GM19238 (cell line): ENCODE measurements around the gene PRDM16.

Source experiments
- DNase-seq: peaks from one replicate; pipeline ENCODE4 v3.0.0; 2011; ENCODE audit warnings: low spot score; ENCODE audit not compliant: insufficient read length

Gene PRDM16

DNA sequence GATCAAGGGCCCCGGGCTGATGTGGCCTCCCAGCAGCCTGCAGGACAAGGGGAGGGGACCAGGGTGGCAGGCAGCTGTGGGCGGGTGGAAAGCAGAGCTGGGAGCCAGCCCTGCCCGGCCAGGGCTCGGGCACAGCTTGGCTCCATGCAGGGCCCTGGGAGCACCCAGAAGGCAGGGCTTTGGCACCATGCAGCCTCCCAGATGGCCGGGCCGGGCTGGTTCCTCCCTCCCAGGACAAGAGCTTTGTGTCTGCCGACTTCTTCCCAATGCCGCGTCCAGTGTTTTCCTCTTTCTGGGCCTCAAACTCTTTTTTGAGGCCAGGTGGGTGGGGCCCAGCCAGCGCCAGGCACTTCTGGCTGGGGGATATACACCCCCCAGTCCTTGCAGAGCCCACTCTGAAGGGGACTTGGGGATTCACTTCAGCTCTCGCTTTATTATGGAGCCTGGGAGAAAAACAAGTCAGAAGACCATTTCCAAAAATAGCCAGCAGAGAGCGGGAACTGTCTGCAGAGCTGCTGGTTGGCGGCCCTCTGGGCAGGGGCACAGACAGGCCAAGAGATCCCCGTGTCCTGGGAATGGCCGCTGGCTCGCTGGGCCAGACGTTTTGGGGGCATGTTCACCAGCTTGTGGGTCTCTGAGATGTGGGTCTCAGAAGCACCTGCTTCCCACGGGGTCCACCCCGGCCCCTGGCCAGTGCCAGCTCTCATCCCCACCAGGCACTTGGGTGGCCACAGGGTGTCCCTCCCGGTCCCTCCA lies 281.7 kb downstream of the PRDM16 start:
- DNase-seq = no peak

DNA sequence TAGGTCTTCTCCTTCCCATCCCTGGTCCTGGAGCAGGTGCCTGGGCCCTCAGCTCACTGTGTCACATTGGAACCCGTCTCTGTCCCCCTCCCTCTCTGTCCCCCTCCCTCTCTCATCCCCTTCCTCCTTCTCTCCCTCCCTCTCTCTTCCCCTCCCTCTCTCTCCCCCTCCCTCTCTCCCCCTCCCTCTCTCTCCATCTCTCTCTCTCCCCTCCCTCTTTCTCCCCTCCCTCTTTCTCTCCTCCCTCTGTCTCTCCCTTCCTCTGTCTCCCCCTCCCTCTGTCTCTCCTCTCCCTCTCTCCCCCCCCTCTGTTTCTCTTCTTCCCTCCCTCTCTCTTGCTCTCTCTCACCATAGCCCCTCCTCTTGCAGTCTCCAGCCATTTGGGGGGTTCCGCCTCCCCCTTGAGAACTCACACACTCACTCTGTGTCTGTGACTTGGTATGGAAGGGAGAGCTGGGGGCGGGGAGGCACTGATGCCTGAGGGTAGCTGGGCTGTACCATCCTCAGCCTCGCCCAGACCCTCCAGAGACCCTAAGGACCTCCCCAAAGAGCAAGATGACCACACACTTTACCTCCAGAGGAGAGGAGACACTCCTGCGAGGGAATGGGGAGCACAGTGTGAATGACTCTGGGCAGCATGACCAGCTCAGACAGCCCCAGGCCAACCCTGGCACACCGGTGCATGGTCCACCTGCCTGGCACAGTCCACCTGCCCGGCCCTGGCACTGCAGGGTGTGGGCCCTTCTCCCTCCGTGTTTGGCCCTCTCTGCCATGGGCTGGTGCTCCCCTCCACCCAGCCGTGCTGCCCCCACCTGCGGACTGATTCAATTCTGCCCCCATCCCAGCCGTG lies 282.7 kb downstream of the PRDM16 start:
- no peak for DNase-seq

- DNase-seq = no peak
Measured at GRCh38 chr1:3352299-3352951, 283.4 kb downstream of the PRDM16 start.

GRCh38 chr1:3352952-3353331 lies 283.9 kb downstream of the PRDM16 start:
- no peak for DNase-seq

GRCh38 chr1:3353876-3354275 lies 284.9 kb downstream of the PRDM16 start:
- no peak for DNase-seq

DNA sequence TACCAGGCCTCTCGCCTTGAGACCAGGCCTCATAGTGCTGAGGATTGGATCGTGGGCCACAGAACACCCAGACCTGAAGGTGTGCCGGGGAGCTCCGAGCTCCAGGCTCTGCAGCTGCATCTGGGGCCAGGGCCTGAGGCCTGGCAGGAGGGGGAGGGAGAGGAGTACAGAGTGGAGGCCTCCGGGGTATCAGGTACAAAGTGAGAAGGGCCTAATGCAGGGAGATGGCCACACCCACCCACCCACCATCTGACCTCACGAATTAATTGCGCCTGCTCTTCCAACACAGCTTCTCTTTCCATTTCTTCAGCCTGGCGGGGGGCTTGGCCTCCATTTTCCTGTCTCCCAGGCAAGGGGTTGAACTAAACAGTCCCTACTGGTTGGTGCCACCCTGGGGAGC lies 286.1 kb downstream of the PRDM16 start:
- no peak for DNase-seq

DNA sequence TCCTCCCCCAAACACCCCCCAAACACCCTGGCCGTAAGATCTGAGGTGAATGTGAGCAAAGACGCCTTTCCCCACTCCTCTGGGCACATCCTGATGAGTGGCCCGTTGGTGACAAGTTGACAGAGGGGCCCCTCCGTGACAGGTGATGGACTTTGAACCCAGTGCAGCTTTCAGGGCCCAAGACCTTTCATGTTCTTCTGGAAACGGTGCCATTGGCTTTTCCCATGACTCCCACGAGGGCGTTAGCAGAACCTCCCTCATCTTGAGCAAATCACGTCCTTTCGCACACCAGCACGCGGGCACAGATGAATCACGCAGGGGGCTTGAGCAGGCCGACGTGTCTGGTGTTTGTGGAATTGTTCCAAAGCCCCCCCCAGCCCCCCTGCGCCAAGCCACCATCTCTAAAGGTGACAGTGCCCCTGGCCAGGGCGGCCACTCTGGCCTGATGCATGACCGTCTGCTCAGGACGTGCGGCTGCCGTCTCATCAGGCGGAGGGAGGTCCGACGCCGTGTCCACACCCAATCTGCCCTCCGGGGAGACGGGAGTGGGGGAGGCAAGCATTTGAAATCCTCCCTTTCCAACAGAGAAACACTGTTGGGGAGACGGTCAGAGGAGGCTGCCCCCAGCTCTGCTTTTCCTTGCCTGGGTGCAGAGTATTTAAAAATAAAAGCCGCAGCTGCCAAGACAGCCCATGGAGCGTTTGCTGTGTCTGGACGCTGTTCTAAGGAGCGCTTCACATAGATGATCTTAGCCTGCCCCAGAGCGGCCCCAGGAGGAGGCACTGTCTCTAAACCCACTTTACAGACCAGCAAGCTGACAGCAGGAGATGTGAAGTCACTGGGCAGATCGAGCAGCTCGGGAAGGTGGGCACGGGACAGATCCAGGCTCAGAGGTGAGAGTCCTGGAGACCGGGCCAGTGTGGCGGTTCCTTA lies 287.2 kb downstream of the PRDM16 start:
- DNase-seq = no peak

- no peak for DNase-seq
Measured at GRCh38 chr1:3356827-3357460, 287.9 kb downstream of the PRDM16 start.

GRCh38 chr1:3357526-3358297 lies 288.7 kb downstream of the PRDM16 start:
- DNase-seq = no peak

DNA sequence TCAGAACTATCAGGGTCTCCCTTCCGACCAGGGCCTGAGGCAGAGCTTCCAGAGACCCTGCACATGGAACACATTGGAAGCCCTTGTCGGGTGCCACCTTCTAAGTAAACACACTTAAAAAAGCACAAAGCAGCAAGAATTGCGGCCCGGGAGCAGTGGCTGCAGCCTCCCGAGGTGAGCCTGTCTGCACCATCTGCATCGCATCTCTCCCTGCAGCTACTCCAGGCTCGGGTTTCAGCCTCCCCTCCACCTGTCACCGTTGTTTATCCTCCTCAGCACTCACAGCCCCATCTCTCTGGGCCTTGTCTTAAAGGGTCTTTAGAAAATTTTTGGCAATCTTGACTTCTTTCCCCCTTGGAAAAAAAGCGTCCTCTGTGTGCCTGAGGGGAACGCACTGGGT lies 290.3 kb downstream of the PRDM16 start:
- DNase-seq = no peak

DNA sequence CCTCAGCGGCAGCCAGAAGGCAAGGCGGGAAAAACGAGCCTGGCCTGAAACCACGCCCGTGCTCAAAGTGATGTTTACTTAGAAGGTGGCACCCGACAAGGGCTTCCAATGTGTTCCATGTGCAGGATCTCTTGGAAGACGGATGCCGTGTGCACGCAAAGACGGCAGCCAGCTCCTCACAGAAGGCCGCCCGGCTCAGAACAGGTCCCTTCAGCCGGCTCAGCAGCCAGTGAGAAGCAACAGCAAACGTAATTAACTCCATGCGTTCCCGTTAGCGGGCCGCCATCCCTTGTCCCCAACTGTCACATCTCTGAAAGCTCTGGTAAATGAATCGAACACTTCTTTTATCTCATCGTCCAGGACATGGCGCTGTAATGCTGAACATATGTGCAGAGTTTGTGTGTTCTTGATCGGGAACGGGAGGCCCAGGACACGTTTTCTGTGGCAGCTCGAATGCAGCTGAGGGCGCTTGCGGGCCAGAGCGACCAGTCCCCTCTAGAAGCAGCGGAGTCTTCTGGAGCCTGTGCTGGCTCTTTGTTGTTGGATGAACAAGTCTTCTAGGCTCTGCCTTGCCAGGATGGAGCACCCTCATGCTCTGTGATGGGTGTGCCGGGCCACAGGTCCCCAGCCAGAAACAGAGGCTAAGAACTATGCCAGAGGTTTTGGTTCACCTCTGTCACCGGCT lies 290.9 kb downstream of the PRDM16 start:
- DNase-seq = no peak

GRCh38 chr1:3360646-3361257 lies 291.7 kb downstream of the PRDM16 start:
- DNase-seq = no peak

GRCh38 chr1:3363023-3363422 lies 294.0 kb downstream of the PRDM16 start:
- no peak for DNase-seq

DNA sequence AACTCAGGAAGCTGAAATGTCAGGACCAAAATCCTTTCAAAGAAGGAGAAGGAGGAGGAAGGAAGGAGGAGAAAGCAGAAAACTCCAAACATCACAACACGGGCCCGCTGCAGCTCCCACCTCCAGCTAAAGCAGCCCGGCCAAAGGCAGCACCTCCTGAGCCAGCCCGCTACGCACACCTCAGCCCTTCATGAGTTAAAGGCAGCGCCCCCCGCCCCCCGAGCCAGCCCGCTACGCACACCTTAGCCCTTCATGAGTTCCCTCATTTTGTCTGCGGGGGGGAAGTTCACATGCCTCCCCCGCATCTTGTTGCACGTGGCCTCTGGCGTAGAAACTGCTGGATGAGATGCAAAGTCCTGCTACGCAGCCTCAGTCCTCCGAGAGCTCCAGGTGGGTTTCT lies 294.8 kb downstream of the PRDM16 start:
- DNase-seq = no peak

DNA sequence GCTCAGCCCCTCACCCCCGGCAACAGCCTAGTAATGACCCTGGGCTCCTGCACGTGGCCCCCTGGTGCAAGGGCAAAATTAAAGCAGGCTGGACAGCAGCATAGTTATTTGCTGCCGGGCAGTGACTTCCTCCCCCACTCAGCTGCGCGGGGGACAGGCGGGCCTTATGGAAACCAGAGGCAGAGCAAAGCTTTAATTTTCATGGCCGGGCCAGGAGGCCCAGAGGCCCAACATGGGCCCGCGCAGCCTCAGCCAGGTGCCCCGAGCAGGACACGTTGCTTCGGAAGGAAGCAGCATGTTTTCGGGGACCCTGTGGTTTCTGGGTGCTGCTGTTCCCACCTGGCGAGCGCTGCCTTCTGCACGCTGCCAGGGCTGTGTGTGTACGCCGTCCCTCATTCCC lies 295.5 kb downstream of the PRDM16 start:
- DNase-seq = no peak

- DNase-seq = no peak
Measured at GRCh38 chr1:3364983-3365382, 296.0 kb downstream of the PRDM16 start.

- DNase-seq = no peak
Measured at GRCh38 chr1:3365523-3366125, 296.6 kb downstream of the PRDM16 start.
